GM21526 (cell line): ENCODE results near the gene ABCA10.
"Not testable (repeated sequence)": the region's sequence is repeated elsewhere in the genome, so short reads cannot be mapped to it uniquely, and the experiment has no call there.

Experiments used
- ATAC-seq: cut with Tn5 transposase; IDR thresholded peaks from one replicate; pipeline ENCODE4 v1.9.1; 2021; ENCODE audit warnings: moderate library complexity; ENCODE audit not compliant: unreplicated experiment, low FRiP score

The ABCA10 gene

DNA sequence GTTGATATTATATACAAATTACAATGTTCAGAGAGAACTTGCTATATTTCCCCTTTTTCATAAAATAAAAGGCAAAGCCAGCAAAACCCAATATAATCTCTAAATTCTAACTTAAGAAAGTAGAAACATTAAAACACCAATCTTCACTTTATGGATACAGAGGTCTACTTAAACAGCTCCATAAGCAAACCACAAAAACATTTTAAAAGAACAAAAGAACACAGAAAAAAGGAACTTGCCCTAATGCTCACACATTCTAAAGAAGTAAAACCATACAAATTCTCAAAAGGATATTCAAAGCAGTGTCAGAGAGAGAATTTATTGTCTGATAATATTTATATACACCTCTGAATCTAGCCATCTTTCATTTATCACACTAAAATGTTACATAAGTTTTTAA lies 606 bp downstream of the ABCA10 start:
- ATAC-seq = no peak

GRCh38 chr17:69227541-69227940 lies 1.1 kb downstream of the ABCA10 start:
- ATAC-seq = no peak

DNA sequence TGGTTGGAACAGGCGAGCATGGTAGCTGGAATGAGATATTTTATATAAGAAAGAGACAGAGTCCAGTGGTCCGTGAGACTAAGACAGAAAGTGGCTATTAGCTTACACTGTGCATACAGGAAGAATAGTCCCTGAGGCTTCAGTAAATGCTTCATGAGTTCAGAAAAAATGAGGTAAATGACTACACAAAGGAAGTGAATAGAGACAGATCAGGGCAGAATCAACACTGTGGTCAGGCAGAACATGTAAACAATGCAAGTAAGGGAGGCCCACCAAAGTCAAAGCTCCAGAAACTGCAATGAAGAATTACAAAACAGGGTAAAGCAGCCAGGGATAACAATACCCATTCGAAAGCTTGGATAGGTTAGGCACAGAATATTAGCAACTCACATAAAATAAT lies 4.8 kb downstream of the ABCA10 start:
- peak; percentile 72 for ATAC-seq

DNA sequence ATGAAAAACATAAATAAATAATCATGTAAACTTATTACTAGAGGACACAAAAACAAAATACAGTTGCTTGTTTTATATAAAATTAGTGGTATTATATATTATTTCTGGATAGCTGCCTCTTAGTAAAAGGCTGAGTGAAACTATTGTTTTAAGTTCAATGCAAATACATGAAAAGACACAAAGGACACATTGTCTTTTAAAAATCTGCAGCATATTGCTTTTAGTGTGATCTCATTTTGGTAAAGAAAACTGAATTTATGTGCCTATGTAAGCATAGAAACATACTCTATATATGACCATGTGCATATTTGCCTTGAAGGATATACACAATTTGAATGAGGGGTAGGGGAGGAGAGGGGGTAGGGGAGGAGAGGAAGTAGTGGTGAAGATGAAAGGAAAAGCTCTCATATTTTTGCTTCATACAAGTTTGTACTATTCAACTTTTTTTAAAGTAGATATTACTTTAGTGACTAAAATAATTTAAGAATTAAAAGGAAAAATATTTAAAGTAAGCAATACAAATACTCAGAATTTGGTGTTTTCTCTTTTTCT lies 5.8 kb downstream of the ABCA10 start:
- no peak for ATAC-seq

- ATAC-seq = no peak
Measured at GRCh38 chr17:69220098-69220497, 8.5 kb downstream of the ABCA10 start.

DNA sequence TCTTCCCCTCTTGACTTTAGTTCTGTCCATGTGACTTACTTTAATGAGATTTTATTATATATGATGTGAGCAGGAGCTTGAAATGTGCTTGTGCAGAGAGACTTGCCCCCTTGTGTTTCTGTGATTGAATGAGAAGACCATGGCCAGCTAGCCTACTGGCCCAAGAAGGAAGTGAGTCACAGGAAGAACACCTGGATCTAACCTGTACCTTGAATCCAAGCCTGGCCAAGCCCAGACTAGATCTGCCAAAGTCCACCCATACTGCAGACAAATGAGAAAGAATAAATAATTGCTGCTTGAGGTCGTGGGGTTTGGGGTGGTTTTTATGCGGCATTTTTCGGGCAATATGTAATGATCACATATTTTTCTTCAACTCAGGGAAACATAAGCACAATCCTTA lies 9.6 kb downstream of the ABCA10 start:
- ATAC-seq = no peak

GRCh38 chr17:69213059-69213813 lies 15.4 kb downstream of the ABCA10 start:
- ATAC-seq = no peak

DNA sequence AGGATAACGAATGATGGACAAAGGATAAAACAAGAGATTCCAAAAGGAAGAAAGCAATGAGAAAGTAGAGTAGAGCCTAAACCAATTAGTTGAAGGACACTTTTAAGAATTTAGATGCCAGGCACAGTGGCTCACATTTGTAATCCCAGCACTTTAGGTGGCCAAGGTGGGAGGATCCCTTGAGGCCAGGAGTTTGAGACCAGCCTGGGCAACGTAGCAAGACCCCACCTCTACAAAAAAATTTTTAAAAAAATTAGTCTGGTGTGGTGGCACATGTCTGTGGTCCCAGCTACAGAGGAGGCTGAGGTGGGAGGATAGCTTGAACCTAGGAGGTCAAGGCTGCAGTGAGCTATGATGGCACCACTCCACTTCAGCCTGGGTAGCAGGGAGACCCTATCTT lies 20.0 kb downstream of the ABCA10 start:
- no peak for ATAC-seq

DNA sequence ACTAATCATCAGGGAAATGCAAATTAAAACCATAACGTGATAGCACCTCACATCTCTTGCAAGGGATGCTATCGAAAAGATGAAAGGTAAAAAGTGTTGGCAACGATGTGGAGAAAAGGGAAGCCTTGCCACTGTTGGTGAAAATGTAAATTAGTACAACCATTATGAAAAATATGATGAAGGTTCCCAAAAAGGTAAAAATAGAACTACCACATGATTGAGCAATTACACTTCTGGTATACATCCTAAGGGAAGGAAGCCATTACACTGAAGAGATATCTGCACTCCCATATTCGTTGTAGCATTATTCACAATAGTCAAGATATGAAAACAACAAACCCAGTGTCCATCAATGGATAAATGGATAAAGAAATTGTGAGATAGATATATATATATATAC lies 21.5 kb downstream of the ABCA10 start:
- no peak for ATAC-seq

GRCh38 chr17:69198238-69198637 lies 30.4 kb downstream of the ABCA10 start:
- ATAC-seq = no peak

DNA sequence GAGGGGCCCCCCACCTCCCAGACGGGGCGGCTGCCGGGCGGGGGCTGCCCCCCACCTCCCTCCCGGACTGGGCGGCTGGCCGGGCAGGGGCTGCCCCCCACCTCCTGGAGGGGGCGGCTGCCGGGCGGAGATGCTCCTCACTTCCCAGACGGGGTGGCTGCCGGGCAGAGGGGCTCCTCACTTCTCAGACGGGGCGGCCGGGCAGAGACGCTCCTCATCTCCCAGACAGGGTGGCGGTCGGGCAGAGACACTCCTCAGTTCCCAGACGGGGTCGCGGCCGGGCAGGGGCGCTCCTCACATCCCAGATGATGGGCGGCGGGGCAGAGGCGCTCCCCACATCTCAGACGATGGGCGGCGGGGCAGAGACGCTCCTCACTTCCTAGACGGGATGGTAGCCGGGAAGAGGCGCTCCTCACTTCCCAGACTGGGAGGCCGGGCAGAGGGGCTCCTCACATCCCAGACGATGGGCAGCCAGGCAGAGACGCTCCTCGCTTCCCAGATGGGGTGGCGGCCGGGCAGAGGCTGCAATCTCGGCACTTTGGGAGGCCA lies 32.4 kb downstream of the ABCA10 start:
- not testable (repeated sequence) for ATAC-seq

DNA sequence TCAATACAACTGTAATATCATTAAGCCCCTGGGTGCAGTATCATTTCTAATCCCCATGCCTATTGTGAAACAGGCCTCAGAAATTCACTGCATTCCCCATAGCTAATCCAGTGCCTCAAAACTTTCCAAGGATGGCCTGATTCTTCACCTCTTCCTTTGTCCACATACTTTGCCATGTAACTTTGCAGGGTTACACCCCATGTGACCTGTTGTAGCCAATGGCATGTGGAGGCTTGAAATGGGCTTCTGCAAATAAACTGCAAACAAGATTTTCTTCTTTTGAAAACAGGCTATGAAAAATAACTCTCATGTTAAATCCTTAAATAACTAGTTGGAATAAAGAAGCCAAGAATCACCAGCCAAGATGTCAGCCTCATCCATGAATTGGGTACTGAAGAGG lies 35.9 kb downstream of the ABCA10 start:
- ATAC-seq = no peak

DNA sequence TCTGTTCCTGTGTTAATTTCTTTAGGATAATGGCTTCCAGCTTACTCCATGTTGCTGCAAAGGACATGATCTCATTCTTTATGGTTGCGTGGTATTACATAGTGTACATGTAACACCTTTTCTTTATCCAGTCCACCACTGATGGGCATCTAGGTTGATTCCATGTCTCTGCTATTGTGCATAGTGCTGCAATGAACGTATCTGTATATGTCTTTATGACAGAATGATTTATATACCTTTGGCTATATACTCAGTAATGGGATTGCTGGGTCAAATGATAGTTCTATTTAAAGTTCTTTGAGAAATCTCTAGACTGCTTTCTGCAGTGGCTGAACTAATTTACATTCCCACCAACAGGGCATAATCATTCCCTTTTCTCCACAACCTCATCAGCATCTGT lies 39.8 kb downstream of the ABCA10 start:
- ATAC-seq = no peak

DNA sequence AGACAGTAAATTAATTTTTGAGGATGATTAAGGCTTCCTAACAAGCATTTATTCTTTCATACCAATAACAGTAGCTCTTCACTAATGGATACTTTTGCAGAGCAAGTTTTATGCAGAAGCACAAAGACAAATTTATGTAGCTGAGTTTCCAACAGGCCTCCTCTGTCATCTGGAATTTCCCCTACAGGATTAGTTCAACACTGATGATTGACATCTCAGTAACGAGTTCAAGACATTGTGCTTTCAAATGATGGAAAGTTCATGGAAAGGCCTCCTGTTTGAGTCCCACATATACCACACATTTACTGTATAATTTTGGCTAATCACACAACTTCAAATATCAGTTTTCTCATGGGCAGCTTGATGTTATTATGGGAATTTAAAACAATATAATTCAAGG lies 40.6 kb downstream of the ABCA10 start:
- ATAC-seq = no peak

DNA sequence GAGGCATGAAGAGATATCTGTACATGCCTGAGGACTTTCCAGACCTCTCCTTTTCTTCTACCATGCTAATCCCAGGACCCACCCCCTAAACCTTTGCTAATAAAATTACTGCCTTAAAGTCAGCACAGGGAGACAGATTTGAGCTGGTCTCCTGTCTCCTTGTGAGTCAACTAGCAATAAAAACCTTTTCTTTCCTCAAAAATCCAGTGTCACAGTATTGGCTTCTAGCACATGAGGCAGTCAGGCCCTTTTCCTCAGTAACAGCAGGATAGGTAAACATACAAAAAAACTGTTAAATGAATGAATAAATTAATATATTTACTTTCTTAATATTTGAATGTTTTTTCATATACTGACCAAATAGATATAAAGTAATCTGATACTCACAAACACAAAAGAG lies 41.3 kb downstream of the ABCA10 start:
- ATAC-seq = no peak

GRCh38 chr17:69179227-69179952 lies 49.2 kb downstream of the ABCA10 start:
- no peak for ATAC-seq

DNA sequence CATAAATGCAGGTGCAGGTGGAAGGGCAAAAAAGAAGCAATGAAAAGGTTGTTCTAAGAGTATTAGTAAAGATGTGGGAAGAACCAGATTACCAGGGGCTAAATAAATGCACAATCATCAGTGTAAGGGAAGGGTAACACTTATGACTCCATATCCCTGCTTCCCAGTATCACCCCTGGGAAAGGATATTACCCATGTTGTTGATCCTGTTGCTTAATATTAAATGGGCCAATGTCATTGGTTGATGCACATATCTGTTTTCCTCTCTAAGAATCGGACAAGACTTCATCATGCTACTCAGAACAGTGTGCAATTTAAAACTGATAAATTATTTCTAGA lies 52.2 kb downstream of the ABCA10 start:
- no peak for ATAC-seq

DNA sequence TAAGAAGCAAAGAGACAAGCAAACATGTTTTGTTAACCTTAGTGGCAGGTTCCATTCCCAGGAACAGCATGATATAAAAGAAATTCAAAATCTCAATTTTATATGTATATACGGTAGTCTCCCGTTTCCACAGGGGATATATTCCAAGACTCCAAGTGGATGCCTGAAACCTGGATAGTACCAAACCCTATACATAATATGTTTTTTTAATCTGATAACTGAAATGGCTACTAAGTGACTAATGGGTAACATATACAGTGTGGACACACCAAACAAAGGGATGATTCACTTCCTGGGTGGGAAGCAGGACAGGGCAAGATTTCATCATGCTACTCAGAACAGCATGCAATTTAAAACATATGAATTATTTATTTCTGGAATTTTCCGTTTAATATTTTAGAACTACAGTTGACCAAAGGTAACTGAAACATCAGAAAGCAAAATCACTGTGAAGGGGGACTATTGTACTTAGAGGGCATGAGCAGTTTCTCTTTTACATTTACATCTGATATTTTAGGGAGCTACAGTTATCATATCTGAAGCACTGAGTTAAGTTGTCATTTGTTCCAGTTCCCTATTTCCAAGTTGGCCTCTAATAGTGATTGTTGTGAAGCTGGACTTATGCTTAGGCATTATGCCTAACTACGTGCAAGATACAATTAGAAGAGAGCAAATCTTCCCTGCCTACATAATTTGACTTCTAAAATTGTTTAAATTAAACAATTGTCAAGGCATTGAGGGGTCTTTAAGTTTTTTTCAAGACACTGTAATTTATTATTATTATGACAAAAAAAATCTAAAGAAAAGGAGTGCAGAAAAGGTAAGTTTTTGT lies 52.8 kb downstream of the ABCA10 start:
- no peak for ATAC-seq

GRCh38 chr17:69175262-69175624 lies 53.4 kb downstream of the ABCA10 start:
- ATAC-seq = no peak

DNA sequence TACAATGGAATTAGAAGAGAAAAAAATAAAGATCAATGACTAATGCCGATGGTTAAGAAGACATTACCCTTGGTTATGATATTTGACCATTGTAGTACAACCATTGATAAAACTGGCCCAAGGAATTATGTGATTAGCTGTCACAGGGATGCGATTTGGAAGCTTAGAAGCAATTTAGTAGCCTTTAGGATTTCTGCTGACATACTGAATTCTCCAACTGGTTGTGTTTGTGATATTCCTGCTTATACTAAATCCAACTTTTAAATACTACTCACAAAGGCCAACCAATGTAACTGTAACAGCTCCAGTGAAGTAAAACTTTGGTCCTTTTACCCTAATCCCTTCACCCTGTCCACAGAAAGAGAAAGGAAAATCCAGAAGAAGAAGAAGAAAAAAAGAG lies 55.5 kb downstream of the ABCA10 start:
- ATAC-seq = no peak

DNA sequence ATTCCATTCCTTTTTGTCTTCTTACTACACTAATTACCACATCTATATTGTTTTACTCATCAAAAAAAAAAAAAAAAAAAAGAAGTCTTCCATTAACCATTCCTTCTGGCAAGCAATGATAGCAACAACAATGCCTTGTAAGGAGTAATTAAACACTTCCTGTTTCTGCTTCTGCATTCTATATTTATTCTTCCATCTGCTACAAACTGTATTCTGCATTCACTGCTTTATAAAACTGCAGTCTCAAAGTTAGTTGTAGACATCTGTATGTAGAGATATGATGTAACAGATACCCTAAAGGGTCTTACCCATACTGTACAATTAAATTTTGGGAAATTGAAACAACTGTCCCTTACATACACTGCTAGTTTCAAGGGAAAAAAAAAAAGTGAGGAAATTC lies 58.2 kb downstream of the ABCA10 start:
- no peak for ATAC-seq
